NCI-H2107 treated with DMSO at 0.1 percent for 48 hours (cell line): ENCODE data around the gene GMPS.
"Not testable (repeated sequence)": the region's sequence is repeated elsewhere in the genome, so short reads cannot be mapped to it uniquely, and the experiment has no call there.

Source experiments
- DNase-seq: peaks from one replicate; lab custom pipeline; 2025; ENCODE audit not compliant: unreplicated experiment; lab: John Stamatoyannopoulos, UW

GMPS gene

DNA sequence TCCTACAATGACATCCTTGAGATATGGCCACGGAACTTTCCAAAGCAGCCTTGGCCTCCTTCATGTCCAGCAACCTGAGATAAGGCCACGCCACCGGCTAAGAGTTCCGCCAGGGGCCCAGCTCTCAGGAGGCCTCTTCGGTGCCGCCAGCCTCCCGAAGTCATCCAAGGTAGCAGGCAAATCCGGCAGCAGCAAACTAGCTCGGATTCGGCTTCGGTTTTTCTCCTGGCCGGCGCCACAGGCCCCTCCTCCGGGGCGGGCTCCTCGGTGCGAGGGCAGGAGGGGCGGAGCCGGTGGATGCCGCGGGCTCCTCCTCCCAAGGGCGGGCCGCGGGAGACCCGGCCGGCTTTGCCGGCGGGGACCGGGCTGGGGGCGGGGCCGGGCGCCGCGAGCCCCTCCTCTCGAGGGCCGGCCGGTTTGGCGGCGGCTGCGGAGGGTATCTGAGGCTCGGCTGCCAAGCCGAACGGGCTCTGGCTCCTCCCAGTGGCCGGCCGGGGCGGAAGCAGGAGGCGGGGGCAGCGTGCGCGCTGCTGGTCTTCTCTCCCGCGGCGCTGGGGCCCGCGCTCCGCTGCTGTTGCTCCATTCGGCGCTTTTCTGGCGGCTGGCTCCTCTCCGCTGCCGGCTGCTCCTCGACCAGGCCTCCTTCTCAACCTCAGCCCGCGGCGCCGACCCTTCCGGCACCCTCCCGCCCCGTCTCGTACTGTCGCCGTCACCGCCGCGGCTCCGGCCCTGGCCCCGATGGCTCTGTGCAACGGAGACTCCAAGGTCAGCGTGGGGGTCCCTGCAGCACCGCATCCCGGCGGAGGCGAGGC is at the start of gene GMPS:
Gene GMPS, plus strand, starts transcription at position 518 of the 812 bp plus-strand sequence. Its CDS starts 221 bp downstream, at position 739.
- peak; percentile 92 for DNase-seq

DNA sequence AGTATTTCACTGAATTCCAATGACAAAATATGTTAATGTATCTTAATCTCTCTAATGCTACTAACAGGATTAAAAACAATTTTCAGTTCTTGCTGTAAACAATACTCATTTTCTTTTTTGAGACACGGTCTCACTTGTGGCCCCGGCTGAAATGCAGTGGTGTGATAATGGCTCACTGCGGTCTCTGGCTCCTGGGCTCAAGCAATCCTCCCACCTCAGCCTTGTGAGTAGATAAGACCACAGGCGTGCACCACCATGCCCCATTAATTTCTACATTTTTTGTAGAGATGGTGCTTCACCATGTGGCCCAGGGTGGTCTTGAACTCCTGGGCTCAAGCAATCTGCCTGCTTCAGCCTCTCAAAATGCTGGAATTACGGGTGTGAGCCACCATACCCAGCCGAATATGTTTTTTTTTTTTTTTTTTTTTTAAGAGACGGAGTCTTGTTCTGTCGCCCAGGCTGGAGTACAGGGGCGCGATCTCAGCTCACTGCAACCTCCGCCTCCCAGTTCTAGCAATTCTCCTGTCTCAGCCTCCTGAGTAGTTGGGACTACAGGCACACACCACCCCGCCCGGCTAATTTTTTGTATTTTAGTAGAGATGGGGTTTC is 41.9 kb upstream of the GMPS start:
- not testable (repeated sequence) for DNase-seq

DNA sequence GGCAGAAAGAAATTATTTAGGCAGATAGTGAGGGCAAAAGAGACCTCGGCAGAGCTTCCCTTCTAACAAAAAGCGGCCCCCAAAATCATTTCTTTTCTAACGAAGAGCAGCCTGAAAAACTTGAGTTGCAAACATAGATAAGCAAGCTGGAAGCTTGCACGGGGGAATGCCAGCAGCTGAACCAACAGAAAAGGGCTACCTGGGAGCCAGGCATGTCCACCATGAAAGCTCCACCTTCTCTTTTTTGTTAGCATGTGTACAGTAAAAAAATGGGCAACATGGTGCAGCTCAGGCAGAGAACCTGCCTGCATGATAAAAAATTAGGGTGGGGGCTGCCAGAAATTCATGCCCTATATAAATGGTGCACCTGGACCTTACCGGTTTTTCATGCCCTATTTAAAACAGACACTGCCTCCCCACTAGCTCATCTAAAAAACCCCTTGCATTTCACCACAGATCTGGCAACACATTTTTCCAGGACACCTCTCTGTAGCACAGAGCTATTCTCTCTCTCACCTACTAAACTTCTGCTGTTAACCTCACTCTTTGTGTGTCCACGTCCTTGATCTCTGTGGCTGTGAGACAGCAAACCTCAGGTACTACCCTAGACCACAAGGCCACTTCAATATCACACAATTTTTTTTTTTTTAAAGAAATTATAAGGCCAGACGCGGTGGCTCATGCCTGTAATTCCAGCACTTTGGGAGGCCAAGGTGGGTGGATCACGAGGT is 34.9 kb upstream of the GMPS start:
- no peak for DNase-seq

DNA sequence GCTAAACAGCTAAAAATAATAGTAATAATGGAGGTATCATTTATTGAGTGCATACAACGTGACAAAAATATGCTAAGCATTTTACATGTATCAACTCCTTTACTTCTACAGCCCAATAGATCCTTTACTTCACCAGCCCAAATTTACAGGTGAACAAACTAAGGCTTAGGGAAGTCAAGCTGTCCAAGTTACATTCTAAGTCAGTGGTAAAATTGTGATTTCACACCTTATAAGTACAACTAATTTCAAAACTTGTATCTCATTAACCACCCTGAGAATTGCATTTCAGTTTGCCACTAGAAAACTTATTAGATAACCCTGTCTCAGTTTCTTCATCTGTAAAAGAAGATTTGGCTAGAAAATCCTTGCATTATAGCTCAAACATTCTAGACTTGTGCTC is 26.9 kb upstream of the GMPS start:
- DNase-seq = no peak

DNA sequence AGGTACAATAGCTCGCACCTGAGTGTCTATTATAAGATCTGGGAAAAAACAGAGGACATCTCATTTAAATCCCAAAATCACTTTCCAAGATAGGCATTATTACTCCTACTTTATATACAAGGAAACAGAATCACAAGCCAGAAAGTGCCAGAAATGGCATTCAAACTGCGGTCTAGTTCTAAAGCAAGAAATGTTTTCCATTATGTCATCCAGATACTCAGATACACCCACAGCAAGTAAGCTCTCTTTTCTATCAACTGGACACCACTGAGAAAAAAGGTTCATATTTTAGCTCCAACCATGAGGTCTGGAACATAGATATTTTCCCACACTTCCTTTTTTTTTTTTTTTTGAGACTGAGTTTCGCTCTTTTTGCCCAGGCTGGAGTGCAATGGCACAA is 24.3 kb upstream of the GMPS start:
- DNase-seq = no peak

DNA sequence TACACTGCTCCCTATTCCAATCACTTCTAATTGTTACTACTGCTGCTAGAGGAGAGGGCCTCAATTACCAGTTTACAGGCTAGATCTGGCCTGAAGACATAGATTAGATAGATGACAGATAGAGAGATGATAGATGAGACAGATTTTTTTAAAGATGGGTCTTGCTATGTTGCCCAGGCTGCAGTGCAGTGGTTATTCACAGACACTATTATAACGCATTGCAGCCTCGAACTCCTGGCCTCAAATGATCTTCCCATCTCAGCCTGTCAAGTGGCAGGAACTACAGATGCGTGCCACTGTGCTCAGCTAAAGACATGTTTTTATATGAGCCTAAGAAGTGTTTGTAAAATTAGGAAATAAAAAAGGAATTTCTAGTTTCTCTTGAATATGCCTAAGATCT is 22.5 kb upstream of the GMPS start:
- DNase-seq = no peak

DNA sequence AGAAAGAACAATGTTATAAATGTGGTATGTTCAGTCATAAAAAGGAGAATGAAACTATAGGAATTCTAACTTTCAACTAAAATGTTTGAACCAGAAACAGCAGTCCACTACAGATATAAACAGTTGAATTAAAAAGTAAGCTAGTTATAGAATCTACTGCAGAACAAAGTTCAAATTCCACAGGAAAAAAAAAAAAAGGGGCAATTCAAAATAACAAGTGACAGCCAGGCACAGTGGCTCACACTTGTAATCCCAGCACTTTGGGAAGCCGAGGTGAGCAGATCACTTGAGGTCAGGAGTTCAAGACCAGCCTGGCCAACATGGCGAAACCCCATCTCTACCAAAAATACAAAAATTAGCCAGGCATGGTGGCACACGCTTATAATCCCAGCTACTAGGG is 21.0 kb upstream of the GMPS start:
- not testable (repeated sequence) for DNase-seq

DNA sequence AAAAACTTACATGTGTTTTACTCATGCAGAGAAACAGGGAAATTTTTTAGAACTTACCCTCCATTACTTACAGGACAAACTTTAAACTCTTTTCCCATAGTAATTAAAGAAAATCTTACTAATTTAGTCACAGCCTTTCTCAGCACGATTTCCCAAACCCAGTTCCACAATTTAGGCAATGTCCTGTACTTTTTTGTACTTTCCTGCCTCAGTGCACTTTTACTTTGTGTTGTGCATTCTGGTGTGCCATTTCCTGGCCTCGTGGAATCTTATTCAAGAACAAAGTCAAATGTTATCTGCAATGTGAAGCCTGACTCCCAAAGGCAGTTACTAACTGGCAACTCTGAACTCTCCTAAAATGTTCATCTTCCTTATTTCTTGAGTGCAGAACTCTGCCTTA is 18.1 kb upstream of the GMPS start:
- DNase-seq = no peak

DNA sequence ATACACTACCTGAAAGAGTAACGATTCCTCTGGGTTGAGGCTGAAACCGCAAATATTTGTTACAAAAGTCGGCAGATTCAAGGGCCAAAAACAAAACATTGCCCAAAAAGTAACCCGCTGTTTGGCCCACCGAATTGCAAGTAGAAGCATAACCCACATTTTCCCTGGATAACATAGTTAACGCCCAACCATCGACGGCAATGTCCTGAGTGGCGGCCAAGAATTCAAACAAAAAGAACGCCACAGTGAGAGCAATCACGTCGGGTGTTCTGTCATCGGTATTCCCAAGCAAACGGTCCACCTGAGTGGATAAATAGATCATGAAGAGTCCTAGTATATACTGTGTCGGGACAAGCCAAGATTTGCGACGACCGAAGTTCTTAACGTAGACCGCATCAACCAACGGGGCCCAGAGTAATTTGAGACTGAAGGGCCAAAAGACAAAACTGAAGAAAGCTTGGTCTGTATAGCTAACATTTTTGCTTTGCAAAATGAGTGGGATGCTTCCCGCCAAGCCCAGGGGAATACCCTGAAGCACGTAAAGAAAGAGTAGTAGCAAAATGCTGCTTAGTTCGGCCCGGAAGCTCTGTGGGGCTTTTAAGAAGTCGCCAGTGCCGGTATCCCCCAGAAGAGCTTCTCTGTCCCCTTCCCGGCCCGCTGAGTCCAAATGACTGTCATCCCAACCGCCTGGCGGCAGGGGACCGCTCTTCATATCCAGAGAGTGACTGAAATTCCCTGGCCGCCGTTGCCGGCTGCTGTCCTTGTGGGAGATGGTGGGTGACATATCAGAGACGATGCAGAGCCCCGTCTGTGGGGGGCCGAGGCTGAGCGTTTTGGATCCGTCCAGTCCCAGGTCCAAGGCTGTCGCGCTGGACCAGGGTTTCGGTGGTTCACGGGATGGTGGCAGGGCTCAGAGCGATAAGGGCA is 17.0 kb upstream of the GMPS start:
- DNase-seq = peak; percentile 37

DNA sequence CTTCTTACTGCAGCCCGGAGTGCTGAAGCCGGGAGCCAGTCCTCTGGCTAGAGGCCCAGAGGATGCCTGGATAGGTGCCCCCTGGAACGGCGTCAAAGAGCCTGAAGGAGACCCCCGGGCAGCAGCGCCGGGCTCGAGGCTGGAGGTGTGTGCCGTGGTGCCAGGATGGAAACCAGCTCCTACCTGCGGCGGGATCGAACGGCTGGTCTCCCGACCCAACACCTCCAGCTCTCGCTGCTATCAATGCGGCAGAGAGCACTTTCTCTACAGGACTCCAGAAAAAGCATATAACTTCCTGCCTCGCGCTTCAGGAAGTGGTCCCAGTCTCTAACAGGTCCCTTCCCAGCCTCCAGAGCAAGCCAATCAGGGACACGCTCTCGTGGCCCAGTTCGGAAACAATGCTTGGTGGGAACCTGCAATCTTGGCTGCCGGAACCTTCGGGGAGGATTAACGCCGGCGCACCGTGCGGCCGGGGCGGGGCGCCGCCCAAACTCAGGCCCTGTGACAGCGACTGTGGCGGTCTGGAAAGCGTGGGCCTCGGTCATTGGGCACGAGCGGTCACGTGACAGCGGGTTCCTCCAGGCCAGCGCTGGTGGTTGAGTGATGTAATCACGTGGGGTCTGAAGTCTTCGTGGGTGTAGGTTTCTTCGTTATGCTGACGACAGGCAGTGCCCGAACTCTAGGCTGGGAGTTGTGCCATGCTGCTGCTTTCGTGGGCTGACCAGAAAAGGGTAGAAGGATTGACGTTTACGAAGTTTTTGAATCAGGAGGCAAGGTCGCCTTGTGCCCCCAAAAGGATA is 16.1 kb upstream of the GMPS start, which contains the start of gene SLC33A1:
Gene SLC33A1, minus strand, starts transcription at position 287 of the 800 bp plus-strand sequence. CDS start 430 bp downstream, outside the sequence.
- DNase-seq = peak; percentile 99

DNA sequence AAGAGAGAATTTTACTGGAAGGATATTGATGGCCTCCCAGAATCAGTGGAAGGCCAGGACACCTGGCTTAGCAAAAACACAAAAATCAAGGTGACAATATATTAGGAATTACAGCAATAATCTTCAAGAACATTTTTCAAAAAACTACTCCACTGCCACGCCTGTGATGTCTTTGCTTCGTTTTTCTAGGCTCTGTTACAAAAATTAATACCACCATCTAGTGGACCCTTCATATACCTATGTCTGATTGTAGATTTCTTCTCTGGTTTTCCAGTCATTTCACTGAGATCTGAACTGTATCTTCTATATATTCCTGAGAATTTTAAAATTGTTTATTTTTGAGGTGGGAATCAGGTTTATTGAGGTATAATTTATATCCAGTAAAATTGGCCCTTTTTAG is 10.6 kb upstream of the GMPS start:
- DNase-seq = peak; percentile 57

DNA sequence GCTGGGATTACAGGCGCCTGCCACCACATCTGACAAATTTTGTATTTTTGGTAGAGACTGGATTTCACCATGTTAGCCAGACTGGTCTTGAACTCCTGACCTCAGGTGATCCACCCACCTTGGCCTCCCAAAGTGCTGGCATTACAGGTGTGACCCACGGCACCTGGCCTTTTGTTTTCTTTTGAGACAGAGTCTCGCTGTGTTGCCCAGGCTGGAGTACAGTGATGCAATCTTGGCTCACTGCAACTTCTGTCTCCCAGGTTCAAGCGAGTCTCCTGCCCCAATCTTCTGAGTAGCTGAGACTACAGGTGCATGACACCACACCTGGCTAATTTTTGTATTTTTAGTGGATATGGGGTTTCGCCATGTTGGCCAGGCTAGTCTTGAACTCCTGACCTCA is 10.0 kb upstream of the GMPS start:
- DNase-seq = not testable (repeated sequence)

DNA sequence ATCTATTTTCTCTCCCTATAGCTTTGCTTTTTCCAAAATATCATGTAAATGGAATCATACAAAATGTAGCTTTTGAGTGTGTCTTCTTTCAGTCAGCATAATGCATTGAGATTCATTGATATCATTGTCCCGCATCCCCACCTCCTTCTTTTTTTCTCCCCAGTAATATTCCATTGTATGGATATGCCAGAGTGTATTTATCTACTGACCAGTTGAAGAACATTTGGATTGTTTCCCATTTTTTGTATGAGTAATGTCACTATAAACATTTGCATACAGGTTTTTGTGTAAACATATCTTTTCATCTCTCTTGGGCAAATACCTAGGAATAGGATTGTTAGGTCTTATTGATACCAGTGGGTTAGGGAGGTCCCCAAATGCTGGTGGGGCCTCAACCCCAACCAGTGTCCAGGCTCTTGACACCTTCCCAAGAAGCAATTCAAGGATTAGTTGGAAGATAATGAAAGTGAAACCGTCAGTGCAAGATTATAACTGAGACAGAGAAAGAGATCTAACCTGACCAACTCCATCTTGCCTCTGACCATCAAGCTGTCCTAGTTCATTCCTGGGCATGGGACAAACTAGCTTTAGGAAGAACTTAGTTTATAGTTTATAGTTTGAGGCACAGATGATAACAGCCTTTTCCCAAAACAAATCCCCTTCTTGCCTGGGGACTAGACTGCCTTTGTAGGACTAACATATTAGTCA is 8.8 kb upstream of the GMPS start:
- no peak for DNase-seq

DNA sequence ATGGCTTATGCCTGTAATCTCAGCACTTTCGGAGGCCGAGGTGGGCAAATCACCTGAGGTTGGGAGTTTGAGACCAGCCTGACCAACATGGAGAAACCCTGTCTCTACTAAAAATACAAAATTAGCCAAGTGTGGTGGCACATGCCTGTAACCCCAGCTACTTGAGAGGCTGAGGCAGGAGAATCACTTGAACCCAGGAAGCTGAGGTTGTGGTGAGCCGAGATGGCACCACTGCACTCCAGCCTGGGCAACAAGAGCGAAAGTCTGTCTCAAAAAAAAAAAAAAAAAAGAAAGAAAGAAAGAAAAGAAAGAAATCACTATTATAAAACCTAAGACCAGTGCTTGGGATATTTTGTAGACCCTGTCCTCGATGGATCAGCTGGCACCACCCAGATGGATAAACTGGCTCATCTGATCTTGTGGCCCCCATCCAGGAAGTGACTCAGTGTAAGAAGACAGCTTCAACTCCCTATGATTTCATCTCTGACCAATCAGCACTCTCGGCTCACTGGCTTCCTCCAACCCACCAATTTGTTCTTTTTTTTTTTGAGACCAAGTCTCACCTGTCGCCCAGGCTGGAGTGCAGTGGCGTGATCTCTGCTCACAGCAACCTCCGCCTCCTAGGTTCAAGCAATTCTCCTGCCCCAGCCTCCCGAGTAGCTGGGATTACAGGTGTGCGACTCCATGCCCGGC is 8.0 kb upstream of the GMPS start:
- DNase-seq = not testable (repeated sequence)

DNA sequence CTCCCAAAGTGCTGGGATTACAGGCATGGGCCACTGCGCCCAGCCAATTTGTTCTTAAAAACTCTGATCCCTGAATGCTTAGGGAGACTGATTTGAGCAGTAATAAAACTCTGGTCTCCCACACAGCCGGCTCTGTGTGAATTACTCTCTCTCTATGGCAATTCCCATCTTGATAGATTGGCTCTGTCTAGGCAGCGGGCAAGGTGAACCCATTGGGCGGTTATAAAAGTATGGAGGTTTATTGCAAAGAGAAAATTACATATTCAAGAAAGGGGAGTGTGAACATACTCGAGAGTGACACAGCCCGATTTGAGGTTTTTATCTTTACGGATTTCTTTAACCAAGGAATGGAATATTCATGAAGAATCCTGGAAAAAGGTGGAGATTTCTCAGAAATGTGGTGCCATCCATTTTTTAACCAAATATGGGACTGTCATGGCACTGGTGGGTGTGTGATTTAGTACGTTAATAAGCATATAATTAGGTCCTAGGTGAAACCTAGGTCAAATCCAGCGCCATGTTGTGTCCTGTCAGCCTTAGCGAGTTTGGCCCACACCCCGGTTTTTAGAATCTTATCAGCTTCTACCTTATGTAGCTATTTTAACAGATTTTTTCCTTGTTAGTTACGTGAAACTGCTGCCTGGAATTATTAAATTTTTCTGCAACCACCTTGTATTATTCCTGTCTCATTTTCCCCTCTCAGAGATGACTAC is 7.2 kb upstream of the GMPS start:
- no peak for DNase-seq

DNA sequence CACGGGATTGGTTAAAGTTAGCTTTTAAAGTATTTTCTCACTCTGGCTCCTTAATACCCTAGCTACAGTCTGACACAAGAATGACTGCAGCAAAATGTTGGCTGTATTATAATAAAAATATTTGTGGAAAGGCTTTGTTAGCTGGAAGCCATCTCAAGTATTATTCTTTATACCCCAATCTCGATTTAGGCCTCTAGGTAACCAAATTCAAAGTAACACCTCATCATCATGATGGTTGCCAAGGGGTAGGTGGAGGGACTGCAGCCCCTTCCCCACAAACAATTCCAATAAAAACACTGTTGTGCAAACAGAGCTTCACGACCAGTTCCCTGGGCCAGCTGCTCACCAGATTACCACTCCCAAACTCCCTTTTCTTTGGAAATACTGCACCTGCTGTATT is 759 bp upstream of the GMPS start:
- DNase-seq = no peak

DNA sequence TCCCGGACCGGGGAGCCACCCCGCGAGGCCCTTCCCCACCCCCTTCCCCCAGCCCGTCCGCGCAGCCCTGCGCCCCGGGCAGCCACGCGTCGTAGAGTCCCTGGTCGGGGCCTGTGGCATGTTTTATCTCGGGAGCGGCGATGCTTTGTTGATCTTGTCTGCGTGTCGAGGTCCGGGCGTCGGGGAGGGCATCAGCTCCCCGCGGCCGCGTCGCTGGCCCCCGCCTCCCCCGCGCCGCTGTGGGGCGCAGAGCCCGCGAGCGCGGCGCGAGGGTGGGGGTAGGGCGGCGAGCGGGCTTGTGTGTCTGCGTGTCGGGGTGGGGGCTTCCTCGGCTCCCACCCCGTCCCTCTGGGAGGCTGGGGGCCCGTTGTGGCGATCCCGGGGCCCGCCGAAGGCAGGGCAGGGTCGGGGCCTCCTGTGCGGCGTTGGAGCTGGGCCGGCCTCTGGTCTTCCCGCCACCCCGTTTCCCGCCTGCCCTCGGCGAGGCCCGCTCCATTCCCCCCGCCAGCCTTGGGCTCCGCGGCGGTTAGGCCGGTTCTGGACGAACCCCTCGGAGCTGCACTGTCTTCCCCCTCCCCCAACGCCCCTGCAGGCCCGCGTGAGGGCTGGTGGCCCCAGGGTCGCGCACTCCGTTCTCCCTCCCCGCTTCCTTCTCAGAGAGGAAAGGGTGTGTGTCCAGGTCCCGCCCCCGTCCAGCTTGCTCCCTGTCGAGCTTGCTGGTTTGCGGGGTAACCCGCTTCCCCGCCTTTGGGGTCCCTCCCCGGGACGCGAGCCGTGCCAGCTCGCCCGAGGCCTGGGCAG is 695 bp downstream of the GMPS start:
- no peak for DNase-seq
